IMR-90 (cell line): ENCODE results near the gene ASH1L. TPM values are rescaled to one million over a fixed set of nuclear protein-coding genes. Genes with fewer than 3 reads are reported as not detected.
"Not testable (repeated sequence)": the region's sequence is repeated elsewhere in the genome, so short reads cannot be mapped to it uniquely, and the experiment has no call there.

Experiments
- ATAC-seq: fragments of 200-7000 bp; cut with Tn5 transposase; 2 replicates; pipeline ENCODE4 v1.9.1; 2020; ENCODE audit warnings: low read depth, mild to moderate bottlenecking, moderate library complexity
- BruUV-seq: library from RNA; stranded (reverse); fragments of 400-500 nt; replicated peaks from 2 replicates; lab custom pipeline; 2021; lab: Mats Ljungman, UMichigan
- CTCF ChIA-PET: fragments of 300-600 bp; formaldehyde crosslinking; extraction: SDS; loops from one replicate; lab custom pipeline; 2021; ENCODE audit warnings: antibody characterized with exemption; lab: Yijun Ruan, JAX
- POLR2A ChIA-PET: fragments of 300-600 bp; sonication (Branson Sonifier 250); formaldehyde crosslinking; loops from one replicate; lab custom pipeline; 2022; ENCODE audit warnings: antibody characterized with exemption; ENCODE audit not compliant: unreplicated experiment; lab: Charles Lee
- DNase-seq: peaks from one replicate; pipeline ENCODE4 v3.0.0; 2013
- H2AFZ ChIP-seq: replicated peaks from 2 replicates; pipeline ENCODE3; 2013; ENCODE audit warnings: low read length, mild to moderate bottlenecking; ENCODE audit not compliant: poor library complexity
- H2AK5ac ChIP-seq: 2 replicates; pipeline ENCODE4 v1.6.1; 2013; ENCODE audit warnings: low read depth, low read length, inconsistent platforms
- H2AK9ac ChIP-seq: replicated peaks from 2 replicates; pipeline ENCODE3; 2013; ENCODE audit warnings: mild to moderate bottlenecking, low read depth, low read length, moderate library complexity; ENCODE audit not compliant: poor library complexity
- H2BK120ac ChIP-seq: 2 replicates; pipeline ENCODE4 v1.6.1; 2013; ENCODE audit warnings: low read depth, low read length, inconsistent platforms
- H2BK15ac ChIP-seq: 3 replicates; pipeline ENCODE4 v1.6.1; 2013; ENCODE audit warnings: low read depth, low read length, inconsistent platforms
- H2BK20ac ChIP-seq: 2 replicates; pipeline ENCODE4 v1.6.1; 2013; ENCODE audit warnings: low read depth, mild to moderate bottlenecking, inconsistent platforms, low read length, moderate library complexity
- H2BK5ac ChIP-seq: 2 replicates; pipeline ENCODE4 v1.6.1; 2013; ENCODE audit warnings: mild to moderate bottlenecking, low read depth, low read length, inconsistent platforms; ENCODE audit not compliant: poor library complexity, severe bottlenecking
- H3K14ac ChIP-seq: replicated peaks from 2 replicates; pipeline ENCODE4 v1.6.1; 2013; ENCODE audit warnings: low read depth, low read length, inconsistent platforms
- H3K18ac ChIP-seq: 2 replicates; pipeline ENCODE4 v1.6.1; 2013; ENCODE audit warnings: low read depth, low read length, control low read depth
- H3K23ac ChIP-seq: 2 replicates; pipeline ENCODE4 v1.6.1; 2013; ENCODE audit warnings: low read depth, low read length, inconsistent platforms
- H3K27ac ChIP-seq: 2 replicates; pipeline ENCODE4 v1.5.1; 2013; ENCODE audit warnings: mild to moderate bottlenecking, control low read depth, low read length; ENCODE audit not compliant: insufficient read depth
- H3K27me3 ChIP-seq: 2 replicates; pipeline ENCODE4 v1.6.1; 2013; ENCODE audit warnings: low read length; ENCODE audit not compliant: control insufficient read depth, insufficient read depth
- H3K36me3 ChIP-seq: 2 replicates; pipeline ENCODE4 v1.6.1; 2013; ENCODE audit warnings: low read length, mixed read lengths; ENCODE audit not compliant: control insufficient read depth, insufficient read depth
- H3K4ac ChIP-seq: 2 replicates; pipeline ENCODE4 v1.6.1; 2013; ENCODE audit warnings: low read depth, low read length, inconsistent platforms
- H3K4me1 ChIP-seq: 2 replicates; pipeline ENCODE4 v1.6.1; 2013; ENCODE audit warnings: low read length, mixed read lengths; ENCODE audit not compliant: control insufficient read depth, insufficient read depth
- H3K4me2 ChIP-seq: 2 replicates; pipeline ENCODE4 v1.6.1; 2013; ENCODE audit warnings: low read depth, mild to moderate bottlenecking, control low read depth, low read length, moderate library complexity
- H3K4me3 ChIP-seq: 2 replicates; pipeline ENCODE4 v1.5.1; 2013; ENCODE audit warnings: low read depth, mild to moderate bottlenecking, control low read depth, low read length, moderate library complexity; ENCODE audit not compliant: insufficient read depth
- H3K56ac ChIP-seq: 2 replicates; pipeline ENCODE4 v1.6.1; 2013; ENCODE audit warnings: low read length, inconsistent platforms; ENCODE audit not compliant: insufficient read depth; ENCODE audit errors: extremely low read depth
- H3K79me1 ChIP-seq, 2 experiments: 2 replicates each; pipeline ENCODE4 v1.6.1; 2013; ENCODE audit warnings: low read length in 2 of 2, inconsistent platforms in 1 of 2, low read depth in 1 of 2
- H3K9ac ChIP-seq: 2 replicates; pipeline ENCODE4 v1.6.1; 2013; ENCODE audit warnings: low read depth, low read length, control low read depth
- H3K9me1 ChIP-seq: 2 replicates; pipeline ENCODE4 v1.6.1; 2013; ENCODE audit warnings: low read length, inconsistent platforms; ENCODE audit not compliant: insufficient read depth
- H3K9me3 ChIP-seq: 2 replicates; pipeline ENCODE4 v1.6.1; 2013; ENCODE audit warnings: low read length; ENCODE audit not compliant: control insufficient read depth, insufficient read depth
- H4K20me1 ChIP-seq: 2 replicates; pipeline ENCODE4 v1.6.1; 2013; ENCODE audit warnings: low read length, inconsistent platforms; ENCODE audit not compliant: insufficient read depth
- H4K5ac ChIP-seq: 2 replicates; pipeline ENCODE4 v1.6.1; 2013; ENCODE audit warnings: mild to moderate bottlenecking, low read depth, low read length, control low read depth
- H4K8ac ChIP-seq, 2 experiments: 2 replicates each; pipeline ENCODE4 v1.6.1; 2013; ENCODE audit warnings: low read depth in 2 of 2, low read length in 2 of 2, control low read depth in 1 of 2, inconsistent platforms in 1 of 2
- H4K91ac ChIP-seq: 2 replicates; pipeline ENCODE4 v1.6.1; 2013; ENCODE audit warnings: low read depth, low read length, inconsistent platforms; ENCODE audit not compliant: insufficient read depth
- CEBPB ChIP-seq: IDR thresholded peaks from 2 replicates; pipeline ENCODE4 v1.6.1; 2012; ENCODE audit warnings: low read depth, low read length, improper control_type of control experiment
- WGBS, 2 experiments: methylation state at CpG; one replicate each; pipeline versions ENCODE4 v1.1.5 to v1.1.7; 2013; ENCODE audit warnings: missing lambda C conversion rate in 2 of 2; ENCODE audit not compliant: insufficient read length in 1 of 2; ENCODE audit errors: extremely low coverage in 2 of 2; 5-methylcytosine and 5-hydroxymethylcytosine counted together
- dilution Hi-C: fragments of 300-500 bp; cut with HindIII; formaldehyde crosslinking; loops from one replicate; pipeline ENCODE4 v1.14.3; 2018; ENCODE audit warnings: low sequenced_read_pairs; ENCODE audit not compliant: unreplicated experiment
- in situ Hi-C: fragments of 300-500 bp; cut with MboI; formaldehyde crosslinking; loops from 3 replicates; pipeline ENCODE4 v1.14.3; 2019; ENCODE audit warnings: low sequenced_read_pairs, inconsistent platforms, mixed read lengths
- intact Hi-C: fragments of 100-400 bp; cut with micrococcal nuclease; formaldehyde crosslinking; loops from 2 replicates; pipeline ENCODE4 v1.10.0; 2022
- polyA plus RNA-seq, 3 experiments: library from polyadenylated mRNA; depleted of rRNA; stranded (reverse); fragments of >200 nt; gene quantifications; 2 replicates each; pipeline ENCODE4 v1.2.3, GENCODE V29; 2012; ENCODE audit warnings: low replicate concordance in 1 of 3
- total RNA-seq: library from RNA; depleted of rRNA; stranded (reverse); fragments of >200 nt; gene quantifications from 2 replicates; pipeline ENCODE4 v1.2.3, GENCODE V29; 2012

ASH1L gene
- total and polyA plus RNA-seq, 2 of the 4 experiments (the other 2 are of a cell fraction), result 13.7 to 18.5 TPM

DNA sequence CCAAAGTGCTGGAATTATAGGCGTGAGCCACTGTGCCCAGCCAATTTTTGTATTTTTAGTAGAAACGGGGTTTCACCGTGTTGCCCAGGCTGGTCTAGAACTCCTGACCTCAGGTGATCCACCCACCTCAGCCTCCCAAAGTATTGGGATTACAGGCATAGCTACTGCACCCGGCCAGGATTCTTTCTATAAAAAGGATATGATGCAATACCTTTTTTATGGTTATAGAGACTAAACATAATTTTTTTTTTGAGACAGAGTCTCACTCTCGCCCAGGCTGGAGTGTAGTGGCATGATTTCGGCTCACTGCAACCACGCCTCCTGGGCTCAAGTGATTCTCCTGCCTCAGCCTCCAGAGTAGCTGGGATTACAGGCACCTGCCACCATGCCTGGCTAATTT, 233.7 kb downstream of the ASH1L start:
- H4K5ac ChIP-seq, H3K18ac ChIP-seq, H3K9me3 ChIP-seq, H2BK15ac ChIP-seq, H4K91ac ChIP-seq, H3K27me3 ChIP-seq, H3K56ac ChIP-seq, H2BK5ac ChIP-seq, H2BK20ac ChIP-seq, H3K27ac ChIP-seq, DNase-seq, H3K9ac ChIP-seq, H3K14ac ChIP-seq, in situ Hi-C loops, H2BK120ac ChIP-seq, CTCF ChIA-PET, dilution Hi-C loops, ATAC-seq, H4K8ac ChIP-seq, H3K23ac ChIP-seq, H3K4ac ChIP-seq, BruUV-seq, H3K4me2 ChIP-seq, H3K4me3 ChIP-seq, H2AK5ac ChIP-seq, H2AK9ac ChIP-seq, H2AFZ ChIP-seq, H3K4me1 ChIP-seq: not testable (repeated sequence)
- Histone ChIP-seq H3K9me1 (peaks cover 13% of the 10 kb centered on the region; the same call in 1 of the 2 replicates), H4K20me1 (peaks cover 28% of the 10 kb centered on the region), H3K36me3 (peaks cover 34% of the 10 kb centered on the region), H3K79me1 (peaks cover 16 to 37% of the 10 kb centered on the region in 2 experiments)
- POLR2A ChIA-PET, result interaction anchor here (0.6 kb wide), 1 partner anchor 173 kb away, joined by 3 read pairs; no protein-coding TSS in a partner anchor
- intact Hi-C loops, result loop anchor here (10.0 kb wide), 1 partner anchor 124 kb away; the partner anchor contains the start of genes MTX1 and THBS3
- 100% methylated on average over 2 of the region's 7 CpGs; no CpG with 5 or more reads in 1 of the 2 experiments for WGBS, 2 experiments
- peak; percentile 72 for TF ChIP-seq CEBPB
